GM20000 (cell line): ENCODE results near the gene OR2T10.
"Not testable (repeated sequence)": the region's sequence is repeated elsewhere in the genome, so short reads cannot be mapped to it uniquely, and the experiment has no call there.

Experiments used
- DNase-seq: peaks from one replicate; pipeline ENCODE4 v3.0.0; 2012; ENCODE audit warnings: low spot score
- TF ChIP-seq, protein P1 (sequence below): IDR thresholded peaks from 2 replicates; pipeline ENCODE4 v1.5.1; 2012; ENCODE audit warnings: mild to moderate bottlenecking, control low read depth; ENCODE audit errors: extremely low read depth, missing control alignments

Gene OR2T10, protein sequence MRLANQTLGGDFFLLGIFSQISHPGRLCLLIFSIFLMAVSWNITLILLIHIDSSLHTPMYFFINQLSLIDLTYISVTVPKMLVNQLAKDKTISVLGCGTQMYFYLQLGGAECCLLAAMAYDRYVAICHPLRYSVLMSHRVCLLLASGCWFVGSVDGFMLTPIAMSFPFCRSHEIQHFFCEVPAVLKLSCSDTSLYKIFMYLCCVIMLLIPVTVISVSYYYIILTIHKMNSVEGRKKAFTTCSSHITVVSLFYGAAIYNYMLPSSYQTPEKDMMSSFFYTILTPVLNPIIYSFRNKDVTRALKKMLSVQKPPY

DNA sequence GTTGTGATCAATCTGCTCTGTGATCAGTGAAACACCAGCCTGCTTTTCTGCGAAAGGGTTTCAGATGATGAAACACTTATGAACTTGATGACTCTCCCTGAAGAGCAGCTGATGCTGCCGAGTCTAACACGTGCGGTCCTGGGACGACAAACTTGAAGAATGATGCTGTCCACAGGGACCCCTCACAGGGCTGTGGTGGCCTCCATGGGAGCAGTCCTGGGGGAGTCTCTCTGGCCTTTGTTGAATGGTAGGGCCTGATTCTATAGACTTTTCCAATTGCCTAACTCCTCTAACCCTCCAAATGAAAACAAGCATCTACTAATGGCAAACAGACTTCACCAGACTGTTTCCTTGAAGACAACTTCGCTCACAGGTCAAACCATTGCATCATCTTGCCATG, at the start of gene OR2T10:
Gene OR2T10 (minus strand): TSS at position 112 of the 400 bp plus-strand sequence. CDS start 3,932 bp downstream, outside the sequence.
- DNase-seq = no peak
- TF ChIP-seq, protein P1, sequence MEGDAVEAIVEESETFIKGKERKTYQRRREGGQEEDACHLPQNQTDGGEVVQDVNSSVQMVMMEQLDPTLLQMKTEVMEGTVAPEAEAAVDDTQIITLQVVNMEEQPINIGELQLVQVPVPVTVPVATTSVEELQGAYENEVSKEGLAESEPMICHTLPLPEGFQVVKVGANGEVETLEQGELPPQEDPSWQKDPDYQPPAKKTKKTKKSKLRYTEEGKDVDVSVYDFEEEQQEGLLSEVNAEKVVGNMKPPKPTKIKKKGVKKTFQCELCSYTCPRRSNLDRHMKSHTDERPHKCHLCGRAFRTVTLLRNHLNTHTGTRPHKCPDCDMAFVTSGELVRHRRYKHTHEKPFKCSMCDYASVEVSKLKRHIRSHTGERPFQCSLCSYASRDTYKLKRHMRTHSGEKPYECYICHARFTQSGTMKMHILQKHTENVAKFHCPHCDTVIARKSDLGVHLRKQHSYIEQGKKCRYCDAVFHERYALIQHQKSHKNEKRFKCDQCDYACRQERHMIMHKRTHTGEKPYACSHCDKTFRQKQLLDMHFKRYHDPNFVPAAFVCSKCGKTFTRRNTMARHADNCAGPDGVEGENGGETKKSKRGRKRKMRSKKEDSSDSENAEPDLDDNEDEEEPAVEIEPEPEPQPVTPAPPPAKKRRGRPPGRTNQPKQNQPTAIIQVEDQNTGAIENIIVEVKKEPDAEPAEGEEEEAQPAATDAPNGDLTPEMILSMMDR = no peak

DNA sequence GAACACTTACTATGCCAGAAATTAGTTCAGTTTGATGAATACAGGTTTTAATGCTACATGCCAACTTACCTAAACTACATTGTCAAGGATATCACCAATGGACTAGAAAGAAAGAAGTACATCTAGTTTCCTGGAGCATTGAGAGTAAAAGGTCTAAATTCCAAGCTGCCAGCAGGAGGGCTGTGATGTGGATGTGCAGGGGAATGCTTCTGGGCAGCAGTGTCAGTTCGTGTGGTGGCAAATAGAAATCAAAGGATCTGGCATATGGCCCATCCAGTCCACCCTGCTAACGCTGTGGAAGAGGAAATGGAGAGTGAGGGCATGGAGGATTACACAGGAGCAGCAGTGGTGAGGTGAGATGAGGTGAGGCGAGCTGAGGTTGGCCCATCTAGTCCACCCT, 47.7 kb upstream of the OR2T10 start, which contains the start of gene OR2T35:
Gene OR2T35 (minus strand): TSS at position 101 of the 400 bp plus-strand sequence. CDS start 6,020 bp downstream, outside the sequence.
- not testable (repeated sequence) for DNase-seq

DNA sequence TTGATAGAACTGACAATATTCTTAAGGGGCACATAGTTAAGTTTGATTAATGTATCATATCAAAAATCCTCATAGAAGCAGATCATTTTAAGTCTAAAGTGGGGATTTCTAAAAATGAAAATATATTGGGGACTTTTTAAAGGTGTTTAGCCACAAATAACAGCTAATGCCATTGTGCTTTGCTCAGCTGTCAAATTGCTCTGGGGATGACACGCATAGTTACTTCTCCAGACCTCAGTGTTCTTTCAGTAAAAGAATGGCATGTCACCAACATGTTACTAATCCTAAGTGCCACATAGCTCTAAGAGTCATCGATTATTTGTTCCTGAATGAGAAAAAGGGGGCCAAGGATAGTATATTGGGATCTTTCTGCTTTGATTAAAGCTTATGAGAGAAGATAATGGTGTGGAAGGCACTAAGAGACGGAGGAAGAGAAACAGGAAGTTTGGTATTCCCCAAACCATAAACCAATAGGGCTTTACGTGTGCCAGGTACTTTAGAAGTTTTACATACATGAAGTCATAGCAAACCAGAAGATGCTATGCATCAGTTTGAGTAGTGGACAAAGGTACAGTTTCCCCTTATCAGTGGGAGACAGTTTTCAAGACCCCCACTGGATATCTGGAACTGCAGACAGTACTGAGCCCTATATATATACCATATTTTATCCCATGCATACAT, 45.6 kb upstream of the OR2T10 start:
- DNase-seq = not testable (repeated sequence)

DNA sequence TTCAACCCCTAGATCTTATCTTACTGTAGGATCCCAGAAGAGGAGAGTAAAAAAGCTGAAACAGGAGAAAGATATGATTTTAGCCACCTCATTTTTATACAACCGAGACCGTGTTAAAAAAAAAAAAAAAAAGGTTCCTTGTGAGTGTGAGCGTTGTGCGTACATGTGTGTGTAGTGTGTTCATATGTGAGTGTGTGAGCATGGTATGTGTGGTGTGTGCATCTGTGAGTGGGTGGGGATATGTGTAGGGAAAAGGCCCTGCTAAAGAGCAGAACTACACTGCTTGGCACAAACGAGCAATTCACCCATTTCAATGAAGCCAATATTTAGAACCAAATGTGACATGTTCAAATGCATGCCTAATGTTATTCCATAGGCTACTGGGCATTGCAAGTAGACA, 44.1 kb upstream of the OR2T10 start:
- not testable (repeated sequence) for DNase-seq

DNA sequence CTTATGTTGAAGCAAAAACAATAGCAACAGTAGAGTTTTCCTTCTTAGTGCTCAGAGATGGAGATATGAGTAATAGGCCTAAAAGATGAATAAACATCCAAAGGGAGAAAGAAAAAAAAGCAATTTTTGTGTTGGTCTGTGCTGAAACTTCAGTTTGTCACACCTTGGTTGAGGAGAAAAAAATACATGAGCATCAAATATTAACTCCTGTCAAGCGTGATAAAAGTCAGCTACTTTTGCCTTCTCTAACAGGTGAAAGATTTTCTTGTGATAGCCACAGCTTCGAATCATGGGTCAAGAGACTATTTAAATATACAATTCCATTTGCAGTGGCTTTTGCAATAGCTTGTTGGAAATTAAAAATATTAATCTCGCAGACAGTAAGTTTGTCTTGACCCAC, 43.4 kb upstream of the OR2T10 start:
- DNase-seq = not testable (repeated sequence)

DNA sequence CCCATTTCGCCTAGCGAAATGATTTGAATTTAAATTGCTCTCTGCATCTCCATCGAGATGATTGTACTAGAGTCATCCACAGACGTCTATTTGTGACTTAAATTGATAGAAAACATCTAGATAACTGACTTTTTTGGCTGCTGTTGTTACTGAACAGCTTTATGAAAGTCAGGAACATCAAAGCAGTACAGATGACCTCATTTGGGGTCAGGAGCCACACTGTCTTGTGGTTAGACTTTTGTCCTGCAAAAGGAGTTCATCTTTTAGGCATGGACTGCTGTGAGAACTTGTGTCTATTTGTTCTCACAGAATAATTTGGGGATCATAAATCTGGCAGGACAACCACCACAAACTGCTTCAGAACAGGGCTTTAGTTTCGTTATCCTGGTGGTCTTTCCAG, 42.2 kb upstream of the OR2T10 start:
- DNase-seq = not testable (repeated sequence)

DNA sequence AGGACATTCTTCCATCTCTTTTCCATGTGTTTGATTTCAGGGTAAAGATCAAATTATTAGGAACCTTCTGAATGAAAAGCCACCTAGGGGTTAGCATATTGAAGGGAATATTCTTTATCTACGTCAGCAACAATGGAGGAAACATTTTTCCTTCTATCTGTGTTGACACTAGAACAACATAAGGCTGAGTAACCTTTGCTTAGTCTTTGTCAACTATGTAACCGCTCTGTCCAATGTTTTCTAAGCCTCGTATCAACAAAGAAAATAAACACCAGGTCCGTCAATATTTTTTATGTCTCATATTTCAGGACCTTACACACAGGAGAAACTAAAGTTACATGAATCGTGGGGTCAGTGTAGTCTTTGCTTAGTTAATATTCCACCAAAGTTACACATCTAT, 39.1 kb upstream of the OR2T10 start:
- not testable (repeated sequence) for DNase-seq

DNA sequence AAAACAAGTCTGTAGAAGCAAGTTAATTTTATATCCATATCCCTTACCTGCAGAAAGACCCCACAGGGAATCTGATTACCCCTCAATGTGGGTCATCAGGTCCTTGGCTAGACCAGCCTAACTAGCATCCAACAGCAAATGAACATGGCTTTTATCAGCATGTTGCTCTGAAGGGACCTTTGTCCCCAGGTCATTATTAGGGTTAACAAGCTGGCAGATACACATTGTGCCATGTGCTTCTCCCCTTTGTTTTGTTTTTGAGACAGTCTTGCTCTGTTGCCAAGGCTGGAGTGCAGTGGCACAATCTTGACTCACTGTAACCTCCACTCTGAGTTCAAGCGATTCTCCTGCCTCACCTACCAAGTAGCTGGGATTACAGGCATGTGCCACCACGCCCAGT, 37.5 kb upstream of the OR2T10 start, which contains the start of gene OR2T11:
Gene OR2T11 (minus strand): TSS at position 101 of the 400 bp plus-strand sequence. CDS start 7,963 bp downstream, outside the sequence.
- not testable (repeated sequence) for DNase-seq

DNA sequence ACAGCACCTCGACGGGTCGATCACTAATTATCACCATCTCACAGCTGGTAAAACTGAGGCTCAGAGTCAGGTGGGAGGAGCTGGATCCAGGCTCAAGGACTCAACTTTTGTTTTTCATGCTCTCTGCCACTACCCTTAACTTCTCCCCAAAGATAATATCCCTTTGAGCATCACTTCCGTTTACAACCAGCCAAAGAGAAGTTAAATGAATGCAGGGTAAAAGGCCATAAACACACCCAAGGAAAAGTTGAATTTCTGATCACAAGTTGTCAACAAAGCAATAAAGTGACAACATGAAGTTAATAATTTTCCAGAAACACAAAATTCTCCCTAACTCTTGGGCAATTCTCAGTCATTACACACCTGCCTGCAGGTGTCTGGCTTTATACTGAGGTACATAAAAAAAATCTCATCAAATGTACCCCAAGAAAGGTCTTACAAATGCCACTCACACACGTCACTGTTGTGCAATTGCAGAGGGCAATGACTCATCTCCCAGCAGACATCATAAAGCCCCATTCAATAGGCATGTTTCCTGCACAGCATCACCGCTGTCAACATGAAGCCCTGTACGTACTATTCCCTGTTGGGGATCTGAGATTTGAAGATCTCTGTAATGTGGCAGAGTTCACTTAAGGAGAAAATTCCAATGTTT, 34.0 kb upstream of the OR2T10 start:
- no peak for DNase-seq
- TF ChIP-seq, protein P1 = no peak

DNA sequence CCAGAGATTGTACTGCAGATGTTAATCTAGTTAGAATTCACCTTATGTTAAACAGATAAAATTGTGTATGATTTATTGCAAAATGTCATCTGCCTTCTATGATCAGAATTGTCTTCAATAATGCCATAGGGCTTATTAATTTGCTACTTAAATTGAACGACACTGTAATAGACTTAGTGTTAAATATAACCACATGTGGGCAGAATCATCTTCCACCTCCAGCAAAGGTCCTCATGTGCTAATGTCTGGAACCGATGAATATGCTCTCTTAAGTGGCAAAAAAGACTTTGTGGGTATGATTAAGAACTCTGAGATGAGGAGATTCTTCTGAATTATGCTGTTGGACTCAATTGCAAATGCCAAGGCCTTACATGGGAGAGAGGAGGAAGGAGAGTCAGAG, 33.1 kb upstream of the OR2T10 start:
- TF ChIP-seq, protein P1 = no peak
- DNase-seq = no peak
